UCSD-AML1 (cell line): ENCODE data around the gene GLB1L.
A peak's percentile ranks its signal among the peaks of the same experiment; 100 is the strongest.

Experiments
- DNase-seq: peaks from one replicate; lab custom pipeline; 2025; ENCODE audit not compliant: unreplicated experiment; lab: John Stamatoyannopoulos, UW

GLB1L gene

GRCh38 chr2:219253753-219254589 is 8.7 kb upstream of the GLB1L start, which contains the start of gene TUBA4A:
TSS of gene TUBA4A (minus strand) at chr2:219253918. CDS start at chr2:219253858, 60 bp downstream.
- DNase-seq, result peak; percentile 88

- DNase-seq, result peak; percentile 69
Measured at GRCh38 chr2:219252900-219253752, 7.9 kb upstream of the GLB1L start, which contains the start of gene TUBA4B. TSS of gene TUBA4B (plus strand) at chr2:219253243. CDS start at chr2:219253408, 165 bp downstream.

GRCh38 chr2:219252570-219252899 is 7.3 kb upstream of the GLB1L start:
- DNase-seq, result no peak

- DNase-seq, result no peak
Measured at GRCh38 chr2:219252084-219252483, 6.8 kb upstream of the GLB1L start.

GRCh38 chr2:219251656-219252055 is 6.4 kb upstream of the GLB1L start:
- DNase-seq, result no peak

- DNase-seq, result no peak
Measured at GRCh38 chr2:219250049-219250781, 5.0 kb upstream of the GLB1L start.

- DNase-seq, result peak; percentile 83
Measured at GRCh38 chr2:219249203-219249980, 4.1 kb upstream of the GLB1L start.

GRCh38 chr2:219248845-219249202 is 3.6 kb upstream of the GLB1L start:
- no peak for DNase-seq

GRCh38 chr2:219247678-219248642 is 2.7 kb upstream of the GLB1L start:
- peak; percentile 49 for DNase-seq

- DNase-seq, result no peak
Measured at GRCh38 chr2:219246559-219246958, 1.3 kb upstream of the GLB1L start.

- DNase-seq, result no peak
Measured at GRCh38 chr2:219245899-219246230, 621 bp upstream of the GLB1L start.

- DNase-seq, result no peak
Measured at GRCh38 chr2:219244789-219245147, 476 bp downstream of the GLB1L start.

GRCh38 chr2:219243291-219243761 is 1.9 kb downstream of the GLB1L start:
- no peak for DNase-seq

- DNase-seq, result no peak
Measured at GRCh38 chr2:219234331-219234730, 10.9 kb downstream of the GLB1L start.

- DNase-seq, result peak; percentile 54
Measured at GRCh38 chr2:219230059-219230540, 15.1 kb downstream of the GLB1L start.

GRCh38 chr2:219229305-219230058 is 15.8 kb downstream of the GLB1L start, which contains the start of the genes ANKZF1 and ATG9A:
TSS of gene ANKZF1 (plus strand) at chr2:219229806. CDS start at chr2:219230258, 452 bp downstream.
TSS of gene ATG9A (minus strand) at chr2:219229636. CDS start at chr2:219228024, 1,612 bp downstream.
- DNase-seq, result peak; percentile 98

- DNase-seq, result no peak
Measured at GRCh38 chr2:219228911-219229304, 16.3 kb downstream of the GLB1L start.
